GM12873 (cell line): ENCODE data around the gene MBOAT2.

Experiments
- CTCF ChIP-seq: IDR thresholded peaks from 2 replicates; pipeline ENCODE4 v1.5.1; 2012; ENCODE audit warnings: low read depth, mild to moderate bottlenecking, moderate library complexity, low read length, control low read depth; ENCODE audit not compliant: insufficient read depth; ENCODE audit errors: missing control alignments

The MBOAT2 gene

GRCh38 chr2:8925411-8925810, 78.1 kb downstream of the MBOAT2 start:
- TF ChIP-seq CTCF = no peak

- no peak for TF ChIP-seq CTCF
These were observed 80.3 kb downstream of the MBOAT2 start for GRCh38 chr2:8923183-8923582.

GRCh38 chr2:8922431-8922830, 81.1 kb downstream of the MBOAT2 start:
- no peak for TF ChIP-seq CTCF

GRCh38 chr2:8918412-8918811, 85.1 kb downstream of the MBOAT2 start:
- TF ChIP-seq CTCF = no peak

- no peak for TF ChIP-seq CTCF
These were observed 87.5 kb downstream of the MBOAT2 start for GRCh38 chr2:8915941-8916340.

- no peak for TF ChIP-seq CTCF
These were observed 95.7 kb downstream of the MBOAT2 start for GRCh38 chr2:8907764-8908288.

- TF ChIP-seq CTCF = no peak
These were observed 109.3 kb downstream of the MBOAT2 start for GRCh38 chr2:8893978-8894820.
